GM12878 (cell line): ENCODE measurements around the gene OR2B2. TPM values are rescaled to one million over a fixed set of nuclear protein-coding genes. Genes with fewer than 3 reads are reported as not detected.

Experiments
- BMI1 ChIP-seq: fragments of 450-650 bp; IDR thresholded peaks from 2 replicates; pipeline ENCODE4 v1.6.1; 2016; ENCODE audit warnings: mild to moderate bottlenecking, moderate library complexity, borderline replicate concordance
- BRCA1 ChIP-seq: IDR thresholded peaks from 2 replicates; pipeline ENCODE4 v1.6.1; 2011; ENCODE audit warnings: low read depth, low read length, improper control_type of control experiment
- CBX5 ChIP-seq: sonication (generic); IDR thresholded peaks from 2 replicates; pipeline ENCODE4 v1.6.1; 2016; ENCODE audit warnings: low read depth, moderate library complexity, mild to moderate bottlenecking, inconsistent platforms
- DPF2 ChIP-seq: fragments of 450-650 bp; IDR thresholded peaks from 2 replicates; pipeline ENCODE4 v1.6.1; 2017; ENCODE audit warnings: mild to moderate bottlenecking
- E2F4 ChIP-seq: IDR thresholded peaks from 2 replicates; pipeline ENCODE4 v1.6.1; 2012; ENCODE audit warnings: low read depth, low read length, improper control_type of control experiment
- EGR1 ChIP-seq, 2 experiments: IDR thresholded peaks; 1 replicate in 1 of 2; 2 replicates in 1 of 2; pipeline ENCODE4 v1.6.1; 2011 to 2012; ENCODE audit warnings: low read depth in 2 of 2, low read length in 2 of 2, borderline replicate concordance in 1 of 2, mild to moderate bottlenecking in 1 of 2, moderate library complexity in 1 of 2
- ELK1 ChIP-seq: IDR thresholded peaks from 2 replicates; pipeline ENCODE4 v1.6.1; 2012; ENCODE audit warnings: low read depth, low read length, improper control_type of control experiment
- FOXM1 ChIP-seq: IDR thresholded peaks from 2 replicates; pipeline ENCODE4 v1.6.1; 2012; ENCODE audit warnings: low read depth, mild to moderate bottlenecking, inconsistent platforms, low read length, moderate library complexity
- HDAC6 ChIP-seq: fragments of 200-600 bp; sonication (generic); IDR thresholded peaks from one replicate; pipeline ENCODE4 v1.8.0; 2017; ENCODE audit warnings: antibody characterized with exemption; ENCODE audit not compliant: unreplicated experiment
- JUNB ChIP-seq: IDR thresholded peaks from 2 replicates; pipeline ENCODE4 v1.6.1; 2016; ENCODE audit warnings: antibody characterized with exemption, mild to moderate bottlenecking
- MEF2B ChIP-seq: fragments of 450-650 bp; IDR thresholded peaks from 2 replicates; pipeline ENCODE4 v1.6.1; 2018; ENCODE audit warnings: mild to moderate bottlenecking, moderate library complexity; ENCODE audit not compliant: partially characterized antibody, poor library complexity, severe bottlenecking
- MTA3 ChIP-seq: IDR thresholded peaks from 2 replicates; pipeline ENCODE4 v1.6.1; 2012; ENCODE audit warnings: low read length, inconsistent platforms, borderline replicate concordance
- NFIC ChIP-seq: IDR thresholded peaks from 2 replicates; pipeline ENCODE4 v1.6.1; 2012; ENCODE audit warnings: low read depth, mild to moderate bottlenecking, inconsistent platforms, low read length, moderate library complexity
- NFXL1 ChIP-seq: fragments of 450-650 bp; IDR thresholded peaks from 2 replicates; pipeline ENCODE4 v1.6.1; 2017; ENCODE audit warnings: antibody characterized with exemption, mild to moderate bottlenecking, borderline replicate concordance
- PBX3 ChIP-seq: IDR thresholded peaks from 2 replicates; pipeline ENCODE4 v1.6.1; 2011; ENCODE audit warnings: mild to moderate bottlenecking, low read depth, low read length, moderate library complexity; ENCODE audit not compliant: insufficient replicate concordance
- POU2F2 ChIP-seq: IDR thresholded peaks from 3 replicates; pipeline ENCODE4 v1.6.1; 2011; ENCODE audit warnings: low read depth, mild to moderate bottlenecking, low read length, borderline replicate concordance
- RBBP5 ChIP-seq: fragments of 200-600 bp; sonication (generic); conservative IDR thresholded peaks from 2 replicates; pipeline ENCODE4 v1.6.1; 2016
- SMAD1 ChIP-seq: fragments of 450-650 bp; IDR thresholded peaks from 2 replicates; pipeline ENCODE4 v1.6.1; 2018; ENCODE audit warnings: mild to moderate bottlenecking, low read depth; ENCODE audit not compliant: partially characterized antibody
- SMC3 ChIP-seq: IDR thresholded peaks from 2 replicates; pipeline ENCODE4 v1.6.1; 2011; ENCODE audit warnings: low read length, improper control_type of control experiment, borderline replicate concordance
- SUPT20H ChIP-seq: IDR thresholded peaks from 2 replicates; pipeline ENCODE4 v1.6.1; 2011; ENCODE audit warnings: low read depth, mild to moderate bottlenecking, low read length, moderate library complexity, borderline replicate concordance; ENCODE audit not compliant: control insufficient read depth
- TCF3 ChIP-seq: IDR thresholded peaks from 2 replicates; pipeline ENCODE4 v1.6.1; 2012; ENCODE audit warnings: low read depth, mild to moderate bottlenecking, low read length, borderline replicate concordance; ENCODE audit not compliant: insufficient read depth
- ZBTB40 ChIP-seq: fragments of 450-650 bp; IDR thresholded peaks from 2 replicates; pipeline ENCODE4 v1.6.1; 2016; ENCODE audit warnings: mild to moderate bottlenecking, moderate library complexity, borderline replicate concordance
- polyA plus RNA-seq, 11 experiments: library from polyadenylated mRNA; depleted of rRNA in 4 of 11; unstranded in 6 of 11; stranded (reverse) in 5 of 11; fragments of >200 nt; fragmentation: Nextera tagmentation in 4 of 11; fragmentation: Illumina TruSeq in 1 of 11; extraction: Ambion mirVana in 4 of 11; extraction: Trizol in 1 of 11; gene quantifications; 1 replicate in 1 of 11; 2 replicates in 10 of 11; pipeline versions ENCODE4 v1.2.1 to v1.2.3, GENCODE V29; 2011 to 2016; ENCODE audit warnings: inconsistent platforms in 2 of 11, missing spikeins in 2 of 11, low read depth in 1 of 11
- total RNA-seq, 4 experiments: library from RNA; depleted of rRNA in 3 of 4; stranded (reverse); fragments of >200 nt in 3 of 4; fragmentation: Illumina TruSeq in 1 of 4; extraction: Trizol in 1 of 4; gene quantifications; 2 replicates each; pipeline versions ENCODE4 v1.2.1 to v1.2.3, GENCODE V29; 2013 to 2021

Gene OR2B2
- total and polyA plus RNA-seq, 10 of the 15 experiments (the other 5 are each of a cell fraction or from before 2014, with no cell fraction given): not detected

- no peak for TF ChIP-seq ELK1
- TF ChIP-seq PBX3: no peak
- no peak for TF ChIP-seq BMI1
- no peak for TF ChIP-seq TCF3
- no peak for TF ChIP-seq CBX5
- TF ChIP-seq NFXL1: no peak
- TF ChIP-seq RBBP5: peak; percentile 53; the same call in 1 of the 2 replicates
- peak; percentile 83 for TF ChIP-seq ZBTB40
- no peak for TF ChIP-seq SMAD1
- no peak for TF ChIP-seq MTA3
- no peak for TF ChIP-seq SUPT20H
- no peak for TF ChIP-seq POU2F2
- TF ChIP-seq FOXM1: peak; percentile 32; the same call in 1 of the 2 replicates
- no peak for TF ChIP-seq BRCA1
- peak; percentile 49 for TF ChIP-seq MEF2B
- peak; percentile 68; the same call in 1 of the 2 replicates for TF ChIP-seq NFIC
- TF ChIP-seq HDAC6: peak; percentile 60
- peak; percentile 58 for TF ChIP-seq DPF2
- no peak for TF ChIP-seq E2F4
- no peak for TF ChIP-seq SMC3
- 0 out of 2 replicates have a peak, but pooled peaks have one; percentile 10 for TF ChIP-seq JUNB
- TF ChIP-seq EGR1 (IDR thresholded peaks at IDR 0.05; ENCODE audit: borderline replicate concordance in 1 of 2, low read depth in 2 of 2, low read length in 2 of 2): no peak
These were observed 9.6 kb downstream of the OR2B2 start (continued) for GRCh38 chr6:27902335-27903314.
